Adrenal gland (tissue), 5 donors: ENCODE data around the gene SERPINB6.

Experiments
- CTCF ChIP-seq, 6 experiments: fragments of 450-650 bp in 4 of 6; fragments of 200-600 bp in 2 of 6; sonication (generic) in 1 of 6; IDR thresholded peaks; 1 replicate in 5 of 6; 2 replicates in 1 of 6; pipeline versions ENCODE4 v1.5.1 to v1.8.0; 2016 to 2021; ENCODE audit warnings: antibody characterized with exemption in 6 of 6, mild to moderate bottlenecking in 2 of 6, moderate library complexity in 1 of 6
- POLR2A ChIP-seq, 2 donors: fragments of 450-650 bp; IDR thresholded peaks; one replicate each; pipeline ENCODE4 v1.6.1; 2017; ENCODE audit warnings: antibody characterized with exemption in 2 of 2, mild to moderate bottlenecking in 2 of 2, moderate library complexity in 1 of 2
- donor health status: DM: no; HTN: no; CAD: no.

GRCh38 chr6:2951728-2952127, 19.6 kb downstream of the SERPINB6 start:
- TF ChIP-seq POLR2A (IDR thresholded peaks at IDR 0.05) (no peak), CTCF (IDR thresholded peaks at IDR 0.05) (no peak)
